ENCODE data around the gene MPLKIP.

DNA sequence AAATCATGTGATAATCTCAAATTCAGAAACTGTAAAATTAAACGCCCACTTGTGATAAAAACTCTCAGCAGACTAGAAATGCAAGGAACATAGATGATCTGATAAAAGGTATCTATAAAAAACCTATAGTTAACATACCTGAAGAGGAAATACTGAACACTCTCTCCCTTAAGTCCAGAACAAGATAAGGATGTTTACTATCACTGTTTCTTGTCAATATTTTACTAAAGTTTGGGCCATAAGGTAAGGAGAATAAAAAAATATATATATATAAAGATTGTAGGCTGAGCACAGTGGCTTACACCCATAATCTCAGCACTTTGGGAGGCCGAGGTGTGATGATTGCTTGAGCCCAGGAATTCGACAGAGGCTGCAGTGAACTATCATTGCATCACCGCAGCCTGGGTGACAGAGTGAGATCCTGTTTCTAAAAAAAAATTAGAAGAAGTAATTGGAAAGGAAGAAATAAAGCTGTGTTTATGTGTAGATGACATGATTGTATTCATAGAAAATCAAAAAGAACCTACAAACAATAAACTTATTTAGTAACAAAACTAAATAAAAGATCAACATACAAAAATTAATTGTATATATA lies 28.4 kb downstream of the MPLKIP start:
- TF ChIP-seq CTCF (IDR thresholded peaks at IDR 0.05; ENCODE audit: borderline replicate concordance, extremely low read depth, low read length, poor library complexity, severe bottlenecking) (no peak), EZH2 (IDR thresholded peaks at IDR 0.05; ENCODE audit: borderline replicate concordance, low read depth, low read length, severe bottlenecking) (no peak)

Data from DND-41 (cell line).